Type B pancreatic cell (in vitro differentiated cells): ENCODE results near the gene SNX5. TPM values are rescaled to one million over a fixed set of nuclear protein-coding genes. Genes with fewer than 3 reads are reported as not detected.

ENCODE experiments used
- DNase-seq: peaks from one replicate; pipeline ENCODE4 v3.0.0; 2021; ENCODE audit warnings: mixed read lengths; ENCODE audit not compliant: unreplicated experiment; ENCODE audit errors: extremely low spot score
- H3K27ac Mint-ChIP-seq: 2 replicates; pipeline ENCODE4 v1.8.0; 2021; ENCODE audit warnings: mild to moderate bottlenecking, mixed read lengths
- H3K27me3 Mint-ChIP-seq: 2 replicates; pipeline ENCODE4 v1.8.0; 2021; ENCODE audit warnings: mixed read lengths
- H3K36me3 Mint-ChIP-seq: 2 replicates; pipeline ENCODE4 v1.8.0; 2021; ENCODE audit warnings: mixed read lengths
- H3K4me1 Mint-ChIP-seq: one replicate; pipeline ENCODE4 v1.8.0; 2021; ENCODE audit warnings: mixed read lengths; ENCODE audit not compliant: unreplicated experiment
- H3K4me3 Mint-ChIP-seq: 2 replicates; pipeline ENCODE4 v1.8.0; 2021; ENCODE audit warnings: mild to moderate bottlenecking, mixed read lengths
- H3K9me3 Mint-ChIP-seq: 2 replicates; pipeline ENCODE4 v1.8.0; 2021; ENCODE audit warnings: mixed read lengths
- total RNA-seq: library from RNA; stranded (reverse); gene quantifications from 2 replicates; pipeline ENCODE4 v1.2.1, GENCODE V29; 2021; ENCODE audit warnings: low replicate concordance
- TF ChIP-seq, protein P1 (sequence below): fragments of 200-600 bp; sonication (generic); conservative IDR thresholded peaks from 2 replicates; pipeline ENCODE4 v1.5.0; 2021; ENCODE audit warnings: antibody characterized with exemption, mild to moderate bottlenecking

The SNX5 gene
- total RNA-seq, 1 donor from 2014 or later = 115 TPM

DNA sequence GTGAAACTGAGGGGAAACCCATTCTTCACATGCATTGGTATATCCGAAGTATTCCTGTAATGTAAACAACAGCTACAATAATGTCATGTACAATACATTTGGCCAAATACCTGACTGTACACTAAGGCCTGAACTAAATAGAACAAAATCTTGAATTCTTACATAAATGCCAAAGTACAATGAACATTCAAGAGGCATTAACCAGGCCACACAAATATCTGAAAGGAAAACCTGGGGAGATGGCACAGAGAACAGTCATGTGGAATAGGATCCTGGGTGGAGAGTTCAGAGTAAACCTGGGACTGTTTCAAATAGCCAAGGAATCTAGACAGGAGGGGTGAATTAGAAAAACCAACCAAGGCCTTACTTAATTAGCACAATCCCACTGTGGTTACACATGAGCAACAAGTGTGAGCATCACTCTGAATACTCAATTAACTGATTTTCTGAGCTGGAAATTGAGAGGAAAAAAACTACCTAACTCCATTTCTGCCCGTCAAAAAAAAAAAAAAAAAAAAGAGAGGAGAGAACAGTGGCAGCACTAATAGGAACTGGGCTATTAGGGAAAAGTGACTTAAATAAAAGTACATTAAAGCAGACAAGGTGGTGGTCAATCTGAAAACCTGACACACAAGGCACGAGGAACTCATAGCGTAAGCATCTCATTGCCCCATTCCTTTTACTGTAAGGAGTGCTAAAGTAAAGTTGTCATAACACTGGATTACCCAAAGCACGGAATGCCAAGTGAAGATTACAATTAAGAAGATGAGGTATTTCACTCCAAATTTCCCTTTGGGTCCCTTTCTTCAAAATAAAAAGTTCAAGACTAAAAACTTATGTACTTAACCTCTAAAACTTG lies 10.9 kb downstream of the SNX5 start:
- H3K9me3 Mint-ChIP-seq = no peaks in the 10 kb centered on the region
- H3K27me3 Mint-ChIP-seq = no peaks in the 10 kb centered on the region
- TF ChIP-seq, protein P1, sequence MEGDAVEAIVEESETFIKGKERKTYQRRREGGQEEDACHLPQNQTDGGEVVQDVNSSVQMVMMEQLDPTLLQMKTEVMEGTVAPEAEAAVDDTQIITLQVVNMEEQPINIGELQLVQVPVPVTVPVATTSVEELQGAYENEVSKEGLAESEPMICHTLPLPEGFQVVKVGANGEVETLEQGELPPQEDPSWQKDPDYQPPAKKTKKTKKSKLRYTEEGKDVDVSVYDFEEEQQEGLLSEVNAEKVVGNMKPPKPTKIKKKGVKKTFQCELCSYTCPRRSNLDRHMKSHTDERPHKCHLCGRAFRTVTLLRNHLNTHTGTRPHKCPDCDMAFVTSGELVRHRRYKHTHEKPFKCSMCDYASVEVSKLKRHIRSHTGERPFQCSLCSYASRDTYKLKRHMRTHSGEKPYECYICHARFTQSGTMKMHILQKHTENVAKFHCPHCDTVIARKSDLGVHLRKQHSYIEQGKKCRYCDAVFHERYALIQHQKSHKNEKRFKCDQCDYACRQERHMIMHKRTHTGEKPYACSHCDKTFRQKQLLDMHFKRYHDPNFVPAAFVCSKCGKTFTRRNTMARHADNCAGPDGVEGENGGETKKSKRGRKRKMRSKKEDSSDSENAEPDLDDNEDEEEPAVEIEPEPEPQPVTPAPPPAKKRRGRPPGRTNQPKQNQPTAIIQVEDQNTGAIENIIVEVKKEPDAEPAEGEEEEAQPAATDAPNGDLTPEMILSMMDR = no peak
- no peak for DNase-seq
- H3K27ac Mint-ChIP-seq = peak overlapping the region; percentile 75
- H3K36me3 Mint-ChIP-seq = peaks cover 40% of the 10 kb centered on the region
- H3K4me3 Mint-ChIP-seq = no peak overlapping the region
- peaks cover 51% of the 10 kb centered on the region for H3K4me1 Mint-ChIP-seq

DNA sequence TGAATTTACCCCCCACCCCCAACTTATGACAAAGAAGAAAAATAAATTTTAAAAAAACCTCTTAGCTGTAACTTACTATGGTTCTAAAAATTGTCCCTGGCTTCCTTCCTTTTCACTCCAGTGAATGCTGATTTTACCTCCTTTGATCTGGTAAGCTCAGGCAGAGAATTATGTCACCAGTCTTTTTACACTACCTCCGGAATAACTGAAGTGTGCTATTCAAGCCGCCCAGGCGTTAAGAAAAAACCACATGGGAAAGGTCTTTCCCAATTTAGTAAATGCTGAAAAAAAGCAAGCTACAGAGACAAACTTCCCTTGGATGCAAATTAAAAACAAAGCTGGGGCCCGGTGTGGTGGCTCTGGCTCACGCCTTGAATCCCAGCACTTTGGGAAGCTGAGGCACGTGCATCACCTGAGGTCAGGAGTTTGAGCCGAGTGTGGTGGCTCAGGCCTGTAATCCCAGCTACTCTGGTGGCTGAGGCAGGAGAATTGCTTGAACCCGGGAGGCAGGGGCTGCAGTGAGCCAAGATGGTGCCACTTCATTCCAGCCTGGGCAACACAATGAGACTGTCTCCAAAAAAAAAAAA lies 12.4 kb downstream of the SNX5 start:
- no peak for DNase-seq
- Mint-ChIP-seq H3K9me3 (no peaks in the 10 kb centered on the region), H3K27me3 (no peaks in the 10 kb centered on the region), H3K36me3 (peaks cover 38% of the 10 kb centered on the region), H3K4me3 (no peak overlapping the region), H3K4me1 (peaks cover 38% of the 10 kb centered on the region), H3K27ac (no peak overlapping the region)
- TF ChIP-seq, protein P1 = no peak

DNA sequence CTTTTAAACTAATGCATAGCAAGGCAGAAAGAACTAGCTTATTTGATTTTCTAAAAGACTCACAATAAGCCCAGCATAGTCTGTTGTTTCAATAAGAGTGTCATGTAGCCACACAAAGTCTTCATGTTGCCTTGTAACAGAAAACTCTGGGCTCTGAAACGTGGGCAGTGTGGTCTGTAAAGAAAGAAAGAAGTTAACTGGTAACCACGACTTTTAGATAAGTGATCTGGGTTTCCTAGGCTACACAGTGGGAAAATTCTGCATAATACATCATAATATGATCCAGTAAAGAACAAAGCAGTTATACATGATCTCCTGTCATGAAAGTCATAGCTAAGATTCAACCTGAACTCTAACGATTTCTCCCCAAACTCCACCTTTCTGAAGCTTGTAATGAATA lies 13.3 kb downstream of the SNX5 start:
- TF ChIP-seq, protein P1 = no peak
- no peak overlapping the region for H3K4me3 Mint-ChIP-seq
- DNase-seq = no peak
- H3K9me3 Mint-ChIP-seq = no peaks in the 10 kb centered on the region
- H3K36me3 Mint-ChIP-seq = peaks cover 44% of the 10 kb centered on the region
- H3K27ac Mint-ChIP-seq = peak overlapping the region; percentile 25
- H3K27me3 Mint-ChIP-seq = no peaks in the 10 kb centered on the region
- H3K4me1 Mint-ChIP-seq = peaks cover 34% of the 10 kb centered on the region

DNA sequence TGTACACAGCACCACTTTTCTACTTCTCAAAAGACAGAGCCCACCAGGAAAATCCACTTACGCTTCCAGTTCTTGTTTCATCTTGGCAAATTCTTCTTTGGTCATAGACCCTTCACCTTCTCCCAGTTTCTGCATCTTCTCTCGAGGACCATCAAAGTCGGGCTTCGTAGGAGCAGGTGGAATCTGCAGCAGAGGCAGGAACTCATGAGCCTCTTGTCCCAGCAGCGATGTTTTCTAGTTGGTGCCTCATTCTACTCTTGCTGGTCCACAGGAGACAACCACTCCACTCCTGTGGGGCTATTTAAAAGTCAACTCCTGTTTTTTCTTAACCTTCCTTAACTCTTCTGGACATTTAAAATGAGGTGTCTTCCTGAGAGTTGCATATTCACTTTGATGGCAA lies 14.7 kb downstream of the SNX5 start:
- no peak overlapping the region for H3K27ac Mint-ChIP-seq
- H3K36me3 Mint-ChIP-seq = peaks cover 56% of the 10 kb centered on the region
- H3K4me3 Mint-ChIP-seq = no peak overlapping the region
- no peaks in the 10 kb centered on the region for H3K9me3 Mint-ChIP-seq
- H3K27me3 Mint-ChIP-seq = no peaks in the 10 kb centered on the region
- no peak for DNase-seq
- H3K4me1 Mint-ChIP-seq = peaks cover 24% of the 10 kb centered on the region
- TF ChIP-seq, protein P1 = no peak

DNA sequence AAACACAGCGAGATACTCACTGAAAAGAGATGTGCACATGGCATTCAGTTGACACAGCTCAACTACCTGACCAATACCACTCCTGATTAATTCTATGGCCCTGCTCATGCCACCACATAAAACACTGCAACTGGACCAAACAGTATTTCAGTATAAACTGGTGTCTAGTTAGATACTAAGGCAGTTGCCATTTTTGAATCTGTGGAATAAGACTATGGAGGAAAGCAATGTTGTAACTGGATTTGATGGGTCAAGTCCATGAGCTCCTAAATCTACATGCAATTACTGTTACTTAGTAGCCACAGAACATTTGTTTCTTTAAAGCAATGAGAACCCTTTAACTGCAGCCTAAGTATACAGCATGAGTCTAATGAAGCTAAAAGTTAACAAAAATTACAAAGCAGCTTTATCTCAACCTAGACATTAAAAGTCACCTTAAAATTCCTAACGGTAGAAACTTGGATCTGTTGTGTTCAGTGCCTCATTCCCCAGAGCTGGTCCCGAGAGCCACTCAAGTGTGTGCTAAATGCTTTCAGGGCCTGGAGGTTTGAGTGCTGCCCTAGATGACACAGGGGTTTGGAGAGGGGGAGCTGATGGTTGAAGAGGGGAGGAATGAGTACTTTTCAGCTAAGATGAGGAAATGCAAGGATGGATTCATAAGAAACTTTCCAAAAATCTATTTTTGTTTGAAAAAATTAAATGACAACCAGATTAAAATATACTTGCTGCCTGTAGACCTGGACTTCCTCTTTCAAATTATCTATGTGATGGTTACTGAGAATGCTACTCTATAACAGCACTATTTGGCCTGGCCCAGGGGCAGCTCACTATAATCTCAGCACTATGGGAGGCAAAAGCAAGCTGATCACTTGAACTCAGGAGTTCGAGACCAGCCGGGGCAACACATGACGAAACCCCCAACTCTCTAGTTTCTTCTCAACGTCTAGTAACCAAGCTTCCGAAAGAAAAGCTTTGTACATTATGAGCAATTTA lies 15.6 kb downstream of the SNX5 start:
- no peaks in the 10 kb centered on the region for H3K27me3 Mint-ChIP-seq
- no peak overlapping the region for H3K27ac Mint-ChIP-seq
- TF ChIP-seq, protein P1 = no peak
- H3K4me1 Mint-ChIP-seq = peaks cover 16% of the 10 kb centered on the region
- H3K9me3 Mint-ChIP-seq = no peaks in the 10 kb centered on the region
- H3K4me3 Mint-ChIP-seq = peak overlapping the region; percentile 47
- no peak for DNase-seq
- H3K36me3 Mint-ChIP-seq = peaks cover 65% of the 10 kb centered on the region
